ENCODE measurements around the gene ZNF581. TPM values are rescaled to one million over a fixed set of nuclear protein-coding genes. Genes with fewer than 3 reads are reported as not detected.

ZNF581 gene
- polyA plus RNA-seq, 3 donors = 25.1 to 31.6 (median 29.4) TPM

DNA sequence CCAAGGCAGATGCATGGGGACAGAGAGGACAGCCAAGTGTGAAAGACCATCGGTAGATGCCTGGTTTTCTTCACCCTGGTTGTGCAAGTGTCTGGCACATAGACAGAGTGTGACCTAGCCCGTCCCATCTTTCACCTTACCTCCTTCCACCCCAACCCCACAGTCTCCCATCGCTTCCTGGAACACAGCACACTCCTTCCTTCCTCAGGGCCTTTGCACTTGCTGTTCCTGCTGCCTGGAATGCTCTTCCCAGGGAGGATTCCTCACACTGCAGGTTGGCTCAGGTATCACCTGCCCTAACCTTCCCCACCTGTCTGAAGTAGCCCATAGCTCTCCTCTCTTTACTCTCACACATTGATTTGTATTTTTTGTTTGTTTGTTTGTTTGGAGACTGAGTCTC lies 47.1 kb upstream of the ZNF581 start:
- H3K4me1 ChIP-seq (ENCODE audit: control insufficient read depth in 1 of 2, insufficient read depth in 2 of 2, low read length in 2 of 2) = peaks cover 8% of the 10 kb centered on the region in 2 donors
- H3K9ac ChIP-seq (ENCODE audit: insufficient read depth, low read length, poor library complexity, severe bottlenecking) = no peak overlapping the region
- H3K27ac ChIP-seq (ENCODE audit: low read depth in 1 of 2, low read length in 2 of 2) = no peak overlapping the region
- peaks cover 24 to 38% of the 10 kb centered on the region in 2 donors for H3K36me3 ChIP-seq (replicated peaks in 1 of 2; ENCODE audit: control insufficient read depth in 1 of 2, insufficient read depth in 2 of 2, low read length in 2 of 2)
- H3K79me2 ChIP-seq (ENCODE audit: insufficient read depth, low read length) = peaks cover 17% of the 10 kb centered on the region
- Mint-ChIP-seq H3K27me3 (ENCODE audit: low read depth in 3 of 3) (no peaks in the 10 kb centered on the region), H3K4me1 (peaks cover 11% of the 10 kb centered on the region), H3K9me3 (peaks cover 6 to 20% (median 12%) of the 10 kb centered on the region in 7 donors), H3K4me3 (no peak overlapping the region), H3K36me3 (peaks cover 29 to 41% of the 10 kb centered on the region in 2 donors), H3K27ac (no peak overlapping the region)
- 100% methylated on average over 2 of the region's 3 CpGs for WGBS (ENCODE audit: insufficient coverage)
- H3K4me3 ChIP-seq (replicated peaks in 1 of 3; ENCODE audit: low read depth in 2 of 3, low read length in 3 of 3) = no peak overlapping the region
- intact Hi-C loops (cut with micrococcal nuclease) = no loop called here
- TF ChIP-seq, protein P1, sequence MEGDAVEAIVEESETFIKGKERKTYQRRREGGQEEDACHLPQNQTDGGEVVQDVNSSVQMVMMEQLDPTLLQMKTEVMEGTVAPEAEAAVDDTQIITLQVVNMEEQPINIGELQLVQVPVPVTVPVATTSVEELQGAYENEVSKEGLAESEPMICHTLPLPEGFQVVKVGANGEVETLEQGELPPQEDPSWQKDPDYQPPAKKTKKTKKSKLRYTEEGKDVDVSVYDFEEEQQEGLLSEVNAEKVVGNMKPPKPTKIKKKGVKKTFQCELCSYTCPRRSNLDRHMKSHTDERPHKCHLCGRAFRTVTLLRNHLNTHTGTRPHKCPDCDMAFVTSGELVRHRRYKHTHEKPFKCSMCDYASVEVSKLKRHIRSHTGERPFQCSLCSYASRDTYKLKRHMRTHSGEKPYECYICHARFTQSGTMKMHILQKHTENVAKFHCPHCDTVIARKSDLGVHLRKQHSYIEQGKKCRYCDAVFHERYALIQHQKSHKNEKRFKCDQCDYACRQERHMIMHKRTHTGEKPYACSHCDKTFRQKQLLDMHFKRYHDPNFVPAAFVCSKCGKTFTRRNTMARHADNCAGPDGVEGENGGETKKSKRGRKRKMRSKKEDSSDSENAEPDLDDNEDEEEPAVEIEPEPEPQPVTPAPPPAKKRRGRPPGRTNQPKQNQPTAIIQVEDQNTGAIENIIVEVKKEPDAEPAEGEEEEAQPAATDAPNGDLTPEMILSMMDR (IDR thresholded peaks at IDR 0.05) = no peak
- no peak overlapping the region for H3K4me2 ChIP-seq (replicated peaks; ENCODE audit: extremely low read depth, low read length, poor library complexity, severe bottlenecking)
- no peak overlapping the region for H2AFZ ChIP-seq (ENCODE audit: insufficient read depth, low read depth, low read length, poor library complexity, severe bottlenecking)
- DNase-seq = no peak
- no peaks in the 10 kb centered on the region for H4K20me1 ChIP-seq (ENCODE audit: insufficient read depth, low read length)
- peaks cover 0 to 10% of the 10 kb centered on the region in 2 donors for H3K9me3 ChIP-seq (replicated peaks in 1 of 2; ENCODE audit: control insufficient read depth in 1 of 2, insufficient read depth in 1 of 2, low read length in 2 of 2)
- no peaks in the 10 kb centered on the region for H3K27me3 ChIP-seq (ENCODE audit: control insufficient read depth in 2 of 2, insufficient read depth in 2 of 2, low read length in 2 of 2)

DNA sequence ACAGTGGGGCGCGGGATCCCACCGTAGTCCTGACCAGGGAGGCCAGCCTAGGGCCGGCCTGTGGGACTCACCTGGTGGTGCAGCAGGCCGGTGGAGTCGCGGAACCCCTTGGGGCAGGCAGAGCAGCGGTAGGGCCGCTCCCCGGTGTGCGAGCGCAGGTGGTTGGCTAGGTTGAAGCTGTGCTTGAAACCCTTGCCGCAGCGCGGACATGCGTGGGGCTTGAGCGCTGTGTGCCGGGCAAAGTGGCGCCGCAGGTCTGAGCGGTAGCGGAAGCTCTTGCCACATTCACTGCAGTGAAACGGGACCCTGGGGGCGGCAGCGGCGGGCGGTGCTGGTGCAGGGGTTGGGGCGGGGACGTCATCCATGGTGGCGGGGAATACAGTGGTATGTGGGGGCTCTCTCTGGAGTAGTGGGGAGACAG lies 45.9 kb upstream of the ZNF581 start:
- H3K4me1 Mint-ChIP-seq = peaks cover 17% of the 10 kb centered on the region
- no peak overlapping the region for H3K4me3 Mint-ChIP-seq
- Histone ChIP-seq H3K27ac (ENCODE audit: low read depth in 1 of 2, low read length in 2 of 2) (no peak overlapping the region), H3K9me3 (replicated peaks in 1 of 2; ENCODE audit: control insufficient read depth in 1 of 2, insufficient read depth in 1 of 2, low read length in 2 of 2) (peaks cover 0 to 10% of the 10 kb centered on the region in 2 donors), H3K9ac (ENCODE audit: insufficient read depth, low read length, poor library complexity, severe bottlenecking) (no peak overlapping the region), H2AFZ (ENCODE audit: insufficient read depth, low read depth, low read length, poor library complexity, severe bottlenecking) (no peak overlapping the region), H3K4me2 (replicated peaks; ENCODE audit: extremely low read depth, low read length, poor library complexity, severe bottlenecking) (no peak overlapping the region), H3K4me1 (ENCODE audit: control insufficient read depth in 1 of 2, insufficient read depth in 2 of 2, low read length in 2 of 2) (peaks cover 11 to 17% of the 10 kb centered on the region in 2 donors), H3K79me2 (ENCODE audit: insufficient read depth, low read length) (peaks cover 29% of the 10 kb centered on the region), H3K27me3 (ENCODE audit: control insufficient read depth in 2 of 2, insufficient read depth in 2 of 2, low read length in 2 of 2) (no peaks in the 10 kb centered on the region), H3K36me3 (replicated peaks in 1 of 2; ENCODE audit: control insufficient read depth in 1 of 2, insufficient read depth in 2 of 2, low read length in 2 of 2) (peaks cover 24 to 43% of the 10 kb centered on the region in 2 donors), H3K4me3 (replicated peaks in 1 of 3; ENCODE audit: low read depth in 2 of 3, low read length in 3 of 3) (no peak overlapping the region), H4K20me1 (ENCODE audit: insufficient read depth, low read length) (no peaks in the 10 kb centered on the region)
- peaks cover 29 to 42% of the 10 kb centered on the region in 2 donors for H3K36me3 Mint-ChIP-seq
- no peak overlapping the region for H3K27ac Mint-ChIP-seq
- intact Hi-C loops (cut with micrococcal nuclease) = no loop called here
- 96% methylated on average over 18 of the region's 30 CpGs for WGBS (ENCODE audit: insufficient coverage)
- TF ChIP-seq, protein P1 (IDR thresholded peaks at IDR 0.05) = no peak
- peaks cover 6 to 20% (median 12%) of the 10 kb centered on the region in 7 donors for H3K9me3 Mint-ChIP-seq
- DNase-seq = no peak
- H3K27me3 Mint-ChIP-seq (ENCODE audit: low read depth in 3 of 3) = no peaks in the 10 kb centered on the region

All from CD14-positive monocyte (primary cell).